NCI-H2081 (cell line): ENCODE results near the gene CD74.

Source experiments
- DNase-seq, 2 experiments: peaks; one replicate each; lab custom pipeline; 2025; lab: John Stamatoyannopoulos, UW

Gene CD74

DNA sequence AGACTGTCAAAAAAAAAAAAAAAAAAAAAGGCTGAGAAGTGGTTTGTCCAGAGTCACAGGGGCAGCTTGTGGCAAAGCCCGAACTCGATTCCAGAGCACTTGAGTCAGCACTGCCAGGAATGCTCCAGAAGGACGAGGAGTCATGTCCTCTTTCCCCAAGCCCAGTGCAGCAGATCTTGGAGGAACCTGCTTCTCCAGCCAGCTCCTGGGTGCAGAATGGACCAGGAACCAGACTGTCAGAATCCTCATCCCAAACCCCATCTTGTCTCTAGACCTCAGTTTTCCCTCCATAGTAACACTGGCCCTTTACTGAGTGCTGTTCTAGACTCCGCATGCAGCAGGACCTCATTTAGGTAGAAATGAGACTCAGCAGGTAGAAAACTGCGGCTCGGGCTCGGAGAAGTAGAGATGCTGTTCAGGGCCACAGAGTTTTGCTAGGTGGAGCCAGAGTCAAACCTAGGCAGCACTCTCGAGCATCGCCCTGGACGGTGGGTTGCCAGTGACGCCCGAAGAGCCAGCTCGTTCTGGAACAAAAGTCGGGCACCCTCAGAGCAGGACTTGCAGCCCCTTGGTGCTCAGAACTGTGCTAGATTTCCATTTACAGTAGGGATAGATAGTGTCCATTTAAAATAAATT lies 15.4 kb downstream of the CD74 start:
- no peak for DNase-seq

DNA sequence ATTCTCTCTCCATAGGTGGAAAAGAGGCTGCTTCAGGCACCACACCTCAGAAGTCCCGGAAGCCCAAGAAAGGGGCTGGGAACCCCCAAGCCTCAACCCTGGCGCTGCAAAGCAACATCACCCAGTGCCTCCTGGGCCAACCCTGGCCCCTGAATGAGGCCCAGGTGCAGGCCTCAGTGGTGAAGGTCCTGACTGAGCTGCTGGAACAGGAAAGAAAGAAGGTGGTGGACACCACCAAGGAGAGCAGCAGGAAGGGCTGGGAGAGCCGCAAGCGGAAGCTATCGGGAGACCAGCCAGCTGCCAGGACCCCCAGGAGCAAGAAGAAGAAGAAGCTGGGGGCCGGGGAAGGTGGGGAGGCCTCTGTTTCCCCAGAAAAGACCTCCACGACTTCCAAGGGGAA lies 16.4 kb downstream of the CD74 start:
- DNase-seq = no peak

DNA sequence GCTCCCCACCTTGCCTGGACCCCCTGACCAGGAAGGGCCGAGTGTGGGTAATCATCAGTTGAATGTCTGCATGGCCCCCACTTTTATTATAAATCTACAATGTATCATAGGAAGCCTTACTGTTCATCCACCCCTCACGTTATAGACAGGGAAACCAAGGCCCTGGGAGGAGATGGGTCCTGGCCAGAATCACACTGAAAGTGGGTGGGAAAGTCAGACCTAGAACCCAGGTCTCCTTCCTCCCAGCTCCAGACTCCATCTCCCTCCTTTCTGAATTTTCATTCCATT lies 17.1 kb downstream of the CD74 start:
- no peak for DNase-seq

DNA sequence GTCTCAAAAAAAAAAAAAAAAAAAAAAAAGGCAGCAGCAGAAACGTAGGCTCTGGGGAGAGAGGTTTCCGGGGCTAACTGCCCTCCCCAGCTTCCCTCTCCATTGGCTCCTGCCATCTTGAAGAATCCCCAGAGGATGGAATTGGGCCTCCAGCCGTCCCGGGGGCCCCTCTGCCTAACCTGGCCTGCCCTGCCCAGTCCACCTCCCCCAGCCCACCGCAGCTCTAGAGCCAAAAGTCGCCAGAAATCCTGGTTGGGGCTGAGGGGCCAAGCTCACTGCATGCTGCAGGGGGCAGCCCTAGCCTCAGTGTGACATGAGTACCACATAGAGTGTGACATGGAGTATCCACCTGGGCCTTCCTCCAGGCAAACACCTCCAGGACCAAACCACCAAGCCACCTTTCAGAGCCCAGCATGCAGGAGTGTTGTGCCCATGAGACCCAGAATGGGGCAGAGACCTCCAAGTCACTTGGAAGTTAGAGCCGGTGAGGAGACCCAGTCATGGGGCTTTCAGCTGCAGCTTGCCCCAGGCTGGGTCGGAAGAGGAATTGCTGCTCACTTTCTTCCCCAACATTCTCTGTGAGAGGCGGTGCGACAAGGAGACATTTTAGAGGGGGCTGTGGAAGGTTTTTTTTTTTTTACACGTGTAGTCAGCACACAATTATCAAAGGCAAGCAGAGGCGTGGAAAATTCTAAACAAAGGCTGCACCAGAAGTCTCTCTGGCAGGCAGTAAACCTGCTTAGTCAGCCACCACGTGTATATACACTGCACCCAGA lies 17.6 kb downstream of the CD74 start:
- no peak for DNase-seq

DNA sequence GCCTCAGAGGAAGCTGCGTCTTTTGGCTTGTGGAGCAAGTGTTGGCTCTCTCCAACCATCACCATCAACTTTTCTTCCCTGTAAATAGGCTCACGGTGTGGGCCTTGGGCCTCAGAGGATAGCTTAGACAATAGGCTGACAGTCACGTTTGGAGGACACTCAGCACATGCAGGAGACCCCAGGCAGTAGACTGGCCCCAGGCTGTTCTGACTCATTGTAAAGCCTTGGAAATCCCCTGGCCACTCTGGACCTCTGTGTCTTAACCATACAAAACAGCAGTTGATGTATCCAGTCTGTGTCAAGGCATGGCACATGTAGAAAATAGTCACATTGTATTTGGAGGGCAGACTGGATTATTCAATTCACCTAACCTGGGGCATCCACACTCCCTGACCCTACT lies 18.6 kb downstream of the CD74 start:
- no peak for DNase-seq

DNA sequence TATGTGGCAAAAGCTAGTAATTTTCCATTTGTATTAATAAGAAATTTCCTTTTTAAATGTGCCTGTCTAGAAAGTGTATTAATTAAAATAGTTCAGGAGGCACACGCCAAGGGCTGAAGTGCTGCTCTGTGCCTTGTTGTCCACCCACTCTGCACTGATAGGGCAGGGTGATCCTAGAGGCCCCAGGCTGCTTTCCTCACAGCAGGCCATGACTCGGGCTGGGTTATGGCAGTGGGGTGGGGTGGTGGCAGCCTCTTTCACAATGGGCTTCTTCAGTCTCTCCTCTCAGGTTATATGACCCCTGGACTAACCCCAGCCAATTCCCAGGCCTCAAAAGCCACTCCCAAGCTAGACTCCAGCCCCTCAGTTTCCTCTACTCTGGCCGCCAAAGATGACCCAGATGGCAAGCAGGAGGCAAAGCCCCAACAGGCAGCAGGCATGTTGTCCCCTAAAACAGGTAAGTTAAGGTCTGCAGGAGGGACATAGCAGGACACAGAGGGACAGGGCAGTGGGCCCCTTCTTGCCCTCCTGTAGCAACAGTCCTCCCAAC lies 19.5 kb downstream of the CD74 start:
- DNase-seq = no peak

DNA sequence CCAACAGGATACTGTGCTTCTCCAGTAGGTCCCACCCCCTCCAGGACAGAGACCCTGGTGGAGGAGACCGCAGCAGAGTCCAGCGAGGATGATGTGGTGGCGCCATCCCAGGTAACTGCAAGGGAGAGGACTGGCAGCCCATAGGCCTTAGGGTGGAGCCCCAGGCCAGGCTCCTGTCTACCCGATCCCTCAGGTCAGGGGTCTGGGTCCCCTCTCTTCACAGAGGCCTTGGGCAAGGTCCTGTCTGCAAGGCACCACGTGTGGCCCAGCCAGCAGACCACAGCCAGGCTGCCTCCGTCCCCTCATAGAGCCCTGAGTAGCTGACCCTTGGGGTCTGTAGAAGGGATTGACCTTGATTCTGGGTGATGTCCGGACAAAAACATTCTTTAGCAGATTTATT lies 20.0 kb downstream of the CD74 start:
- no peak for DNase-seq

DNA sequence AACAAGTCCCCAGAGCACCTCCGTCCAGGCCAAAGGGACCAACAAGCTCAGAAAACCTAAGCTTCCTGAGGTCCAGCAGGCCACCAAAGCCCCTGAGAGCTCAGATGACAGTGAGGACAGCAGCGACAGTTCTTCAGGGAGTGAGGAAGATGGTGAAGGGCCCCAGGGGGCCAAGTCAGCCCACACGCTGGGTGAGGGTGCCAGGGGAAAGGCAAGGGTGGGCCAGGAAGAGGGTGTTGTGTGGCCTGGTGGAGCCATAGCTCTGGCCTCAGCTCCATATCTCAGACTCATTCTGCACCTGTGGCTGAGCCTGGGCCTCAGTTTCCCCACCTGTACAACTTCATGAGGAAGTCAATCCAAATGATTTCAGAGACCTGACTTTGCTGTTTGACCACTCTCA lies 20.7 kb downstream of the CD74 start:
- no peak for DNase-seq

DNA sequence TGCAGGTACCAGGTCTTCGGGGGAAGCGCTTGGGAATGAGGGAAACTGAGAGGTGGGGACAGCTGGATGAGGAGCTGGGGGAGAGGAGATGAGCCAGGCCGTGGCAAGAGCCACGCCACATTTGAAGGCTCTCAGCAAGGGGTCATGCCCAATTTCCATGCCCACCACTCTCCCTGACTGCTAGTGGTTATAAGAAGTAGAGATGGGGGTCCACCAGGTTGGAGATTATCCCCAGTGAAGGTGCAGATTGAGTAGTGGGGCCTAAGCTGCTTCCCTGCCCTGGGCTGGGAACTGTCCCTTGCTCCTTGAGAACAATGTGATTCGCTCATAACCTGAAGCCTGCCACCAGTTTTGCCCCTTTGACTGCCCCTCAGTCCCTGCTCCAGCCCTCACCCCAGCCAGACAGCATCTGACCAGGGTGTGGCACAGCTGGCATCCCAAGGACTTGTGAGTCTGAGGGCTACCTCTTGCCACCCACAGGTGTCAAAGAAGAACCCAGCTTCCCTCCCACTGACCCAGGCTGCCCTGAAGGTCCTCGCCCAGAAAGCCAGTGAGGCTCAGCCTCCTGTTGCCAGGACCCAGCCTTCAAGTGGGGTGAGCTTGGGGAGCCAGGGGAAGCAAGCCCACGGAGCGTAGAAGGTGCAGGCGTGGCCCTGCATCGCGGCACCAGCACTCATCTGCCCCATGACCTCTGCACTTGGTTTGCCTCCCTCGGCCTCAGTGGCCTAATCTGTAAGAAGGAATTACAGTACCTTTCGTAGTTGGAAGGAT lies 21.5 kb downstream of the CD74 start:
- DNase-seq = no peak

DNA sequence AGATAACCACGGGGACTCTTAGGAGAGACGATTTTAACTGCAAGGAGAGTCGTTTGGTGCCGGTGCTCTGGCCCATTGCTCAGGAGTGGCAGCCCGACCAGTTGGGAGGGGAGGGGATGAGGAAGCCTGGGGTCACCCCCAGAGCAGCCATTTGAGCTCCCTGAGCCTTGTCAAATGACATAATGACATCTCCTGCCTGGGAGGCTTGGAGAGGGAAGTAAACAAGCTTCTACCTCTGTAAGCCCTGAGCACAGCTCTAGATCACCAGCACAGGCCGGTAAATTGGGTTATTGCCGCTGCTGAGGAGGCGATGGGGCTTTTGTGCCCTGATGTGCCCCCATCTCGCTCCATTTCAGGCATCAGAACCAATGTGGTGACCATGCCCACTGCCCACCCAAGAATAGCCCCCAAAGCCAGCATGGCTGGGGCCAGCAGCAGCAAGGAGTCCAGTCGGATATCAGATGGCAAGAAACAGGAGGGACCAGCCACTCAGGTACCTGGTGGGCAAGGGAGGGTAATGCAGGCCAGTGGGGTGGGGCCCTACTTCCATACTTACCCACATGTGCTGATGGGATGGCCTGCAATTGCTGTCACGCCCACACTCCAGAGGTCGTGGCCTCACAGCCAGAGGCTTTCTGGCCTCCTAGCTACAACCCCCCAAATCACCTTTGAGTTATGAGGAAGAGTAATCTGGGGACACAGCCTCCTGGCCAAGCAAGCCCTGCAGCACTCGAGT lies 23.0 kb downstream of the CD74 start:
- DNase-seq = no peak

DNA sequence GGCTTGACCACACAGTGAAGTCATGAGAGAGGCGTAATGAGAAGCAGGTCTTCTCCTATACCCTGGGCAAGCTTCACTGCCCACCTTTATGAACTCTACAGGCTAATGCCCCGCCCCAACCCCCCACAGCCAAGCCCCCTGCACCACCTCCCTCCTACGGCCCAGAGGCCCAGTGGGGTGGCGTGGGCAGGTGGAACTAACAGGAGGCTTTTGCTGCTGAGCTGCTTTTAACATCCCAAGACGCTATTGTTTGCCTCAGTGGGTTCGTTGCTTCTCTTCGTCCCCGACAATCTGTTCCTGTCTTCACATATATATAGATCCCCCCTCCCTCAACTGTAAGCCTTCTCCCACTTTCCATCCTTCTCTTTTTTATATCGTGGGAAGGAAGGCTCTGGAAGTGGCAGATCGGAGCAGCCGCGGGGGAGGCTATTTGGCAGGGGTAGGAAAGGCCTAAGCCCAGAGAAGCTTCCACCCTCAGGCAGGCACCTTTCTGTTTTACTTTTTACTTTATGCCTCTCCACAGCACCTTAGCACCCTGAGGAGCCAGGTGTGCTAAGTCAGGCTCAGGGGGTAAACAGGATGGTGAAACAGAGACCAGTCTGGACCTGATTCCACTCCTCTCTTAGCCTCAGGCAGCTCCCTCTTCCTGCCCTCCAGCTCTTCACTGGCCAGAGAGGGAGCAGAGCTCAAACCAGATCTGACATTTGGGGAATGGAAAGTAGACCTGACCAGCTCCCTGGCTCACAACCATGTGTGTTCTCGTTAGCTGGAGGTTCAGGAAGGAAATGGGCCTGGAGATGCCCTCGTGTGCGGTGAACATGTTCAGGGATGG lies 26.5 kb downstream of the CD74 start:
- DNase-seq = no peak

DNA sequence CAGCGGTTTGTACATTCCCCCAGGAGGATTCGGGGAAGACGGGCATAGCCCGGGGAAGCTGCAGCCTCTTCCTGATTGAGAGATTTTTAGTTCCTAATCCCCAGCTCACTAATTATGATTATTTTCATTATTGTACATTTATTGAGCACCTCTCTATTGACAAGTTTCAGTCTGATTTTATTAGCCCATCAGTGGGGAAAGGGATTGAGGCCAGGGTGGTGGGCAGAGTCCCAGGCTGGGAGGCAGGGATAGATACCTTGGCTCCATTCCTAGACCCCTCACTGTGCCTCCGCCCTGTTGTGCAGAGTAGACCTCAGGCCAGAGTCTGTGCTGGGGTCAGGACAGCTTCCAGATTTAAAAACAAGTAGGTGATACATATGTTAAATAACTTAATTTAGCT lies 28.0 kb downstream of the CD74 start:
- no peak for DNase-seq

DNA sequence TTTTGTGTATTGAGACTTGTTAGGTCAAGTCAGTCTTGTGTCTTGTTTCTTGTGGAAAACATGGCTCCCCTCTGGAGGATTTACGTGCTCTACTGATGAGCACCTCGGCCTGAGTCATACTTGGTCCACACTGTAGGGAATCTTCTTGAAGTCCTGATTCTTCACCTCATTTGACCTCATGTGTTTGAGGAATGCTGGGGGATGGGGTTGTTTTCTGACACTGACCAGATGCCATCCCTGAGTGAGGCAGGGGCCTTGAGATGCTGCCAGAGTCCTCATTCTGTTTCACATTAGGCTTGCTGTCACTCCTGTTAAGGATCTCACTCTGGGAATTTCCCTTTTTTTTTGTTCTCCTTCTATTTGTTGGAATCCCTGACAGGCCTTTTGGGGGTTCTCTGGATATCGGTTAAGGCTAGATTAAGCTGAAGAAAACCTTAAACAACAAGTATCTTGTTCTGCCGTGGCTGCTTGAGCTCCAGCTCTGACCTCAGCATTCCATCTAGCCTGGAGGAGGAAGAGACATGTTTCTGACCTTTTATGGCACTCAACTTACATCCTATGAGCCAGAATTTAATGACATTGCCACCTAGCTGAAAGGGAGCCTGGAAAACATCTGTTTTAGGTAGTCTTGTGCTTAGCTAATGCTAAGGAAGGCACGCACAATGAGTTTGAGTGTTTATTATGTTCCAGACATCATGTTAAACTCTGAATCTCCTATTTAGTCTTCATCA lies 34.6 kb downstream of the CD74 start:
- no peak for DNase-seq

DNA sequence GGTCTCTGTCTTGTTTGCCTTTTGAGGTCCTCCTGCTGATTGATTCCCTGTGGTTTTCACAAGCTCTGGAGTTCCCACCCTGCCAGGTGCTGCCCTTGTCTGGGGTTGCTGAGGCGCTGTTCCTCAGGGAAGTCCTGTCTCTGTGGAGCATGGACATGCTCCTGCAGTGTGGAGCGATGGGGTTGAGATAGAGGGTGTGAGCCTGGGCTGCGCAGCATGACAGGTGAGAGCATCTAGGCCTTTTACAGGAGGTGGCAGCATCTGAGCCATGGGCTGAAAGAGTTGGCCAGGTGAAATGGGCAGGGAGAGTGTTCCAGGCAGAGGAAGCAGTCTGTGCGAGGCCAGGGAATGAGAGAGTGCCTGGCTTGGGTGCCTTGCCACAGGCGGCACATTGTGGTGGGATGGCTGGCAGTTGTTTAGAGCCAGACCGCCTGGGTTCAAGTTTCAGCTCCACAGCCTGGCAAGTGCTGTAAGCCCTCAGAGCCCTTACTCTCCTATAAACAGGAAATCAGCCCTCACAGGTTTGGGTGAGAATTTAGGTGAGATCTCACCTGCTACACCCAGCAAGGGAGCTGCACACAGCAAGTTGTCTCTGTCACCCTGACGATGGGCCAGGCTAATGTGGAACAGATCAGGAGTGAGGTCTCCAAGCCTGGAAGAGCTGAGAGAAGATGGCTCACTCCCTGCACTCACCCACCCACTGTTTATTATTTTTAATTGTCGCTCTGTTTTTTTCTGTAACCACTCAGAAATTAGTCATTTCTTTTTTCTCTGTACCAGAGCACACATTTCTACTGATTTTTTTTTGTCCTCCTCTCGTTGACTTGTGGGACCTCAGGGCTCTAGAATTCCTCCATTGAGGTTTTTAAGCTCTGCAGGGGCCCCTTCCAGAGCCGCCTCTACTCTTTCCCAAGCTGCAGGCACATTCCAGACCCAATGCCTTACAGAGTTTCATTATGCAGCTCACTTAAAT lies 35.6 kb downstream of the CD74 start:
- no peak for DNase-seq

DNA sequence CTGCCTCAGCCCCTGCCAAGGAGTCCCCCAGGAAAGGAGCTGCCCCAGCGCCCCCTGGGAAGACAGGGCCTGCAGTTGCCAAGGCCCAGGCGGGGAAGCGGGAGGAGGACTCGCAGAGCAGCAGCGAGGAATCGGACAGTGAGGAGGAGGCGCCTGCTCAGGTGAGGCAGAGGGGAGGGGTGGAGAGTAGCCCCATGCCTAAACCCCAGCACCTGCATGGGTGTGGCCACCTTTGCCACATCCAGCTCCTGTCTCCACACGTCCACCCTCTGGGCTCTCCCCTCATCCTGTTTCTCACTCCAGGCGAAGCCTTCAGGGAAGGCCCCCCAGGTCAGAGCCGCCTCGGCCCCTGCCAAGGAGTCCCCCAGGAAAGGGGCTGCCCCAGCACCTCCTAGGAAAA lies 38.1 kb downstream of the CD74 start:
- no peak for DNase-seq

DNA sequence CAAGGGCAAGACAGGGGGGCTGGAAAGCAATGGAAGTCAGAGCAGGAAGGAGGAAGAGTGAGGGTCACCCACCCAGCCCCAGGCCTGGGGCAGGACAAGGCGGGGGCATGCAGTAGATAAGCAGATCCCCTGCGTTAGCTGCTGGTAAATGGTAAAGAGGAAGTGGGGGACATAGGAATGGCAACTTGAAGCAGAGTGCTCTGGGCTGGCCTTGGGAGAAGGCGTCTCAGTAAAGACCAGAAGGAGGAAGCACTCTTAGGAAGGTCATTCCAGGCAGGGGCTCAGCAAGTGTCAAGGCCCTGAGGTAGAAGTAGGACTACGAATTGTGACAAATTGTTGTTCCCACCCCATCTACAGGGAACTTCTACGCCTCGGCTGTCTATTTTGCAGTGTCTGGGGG lies 40.1 kb downstream of the CD74 start:
- no peak for DNase-seq

DNA sequence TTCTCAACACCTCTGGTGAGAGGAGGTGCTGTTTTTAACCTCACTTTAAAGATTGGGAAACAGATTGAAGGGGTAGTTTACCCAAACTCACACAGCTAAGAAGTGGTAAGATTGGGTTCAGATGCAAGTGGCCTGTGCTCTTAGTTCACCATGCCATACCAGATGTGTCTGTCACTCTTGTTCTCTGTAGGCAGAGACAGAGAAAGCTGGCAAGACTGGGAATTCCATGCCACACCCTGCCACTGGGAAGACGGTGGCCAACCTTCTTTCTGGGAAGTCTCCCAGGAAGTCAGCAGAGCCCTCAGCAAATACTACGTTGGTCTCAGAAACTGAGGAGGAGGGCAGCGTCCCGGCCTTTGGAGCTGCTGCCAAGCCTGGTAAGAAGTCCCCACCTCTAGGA lies 44.2 kb downstream of the CD74 start:
- no peak for DNase-seq

DNA sequence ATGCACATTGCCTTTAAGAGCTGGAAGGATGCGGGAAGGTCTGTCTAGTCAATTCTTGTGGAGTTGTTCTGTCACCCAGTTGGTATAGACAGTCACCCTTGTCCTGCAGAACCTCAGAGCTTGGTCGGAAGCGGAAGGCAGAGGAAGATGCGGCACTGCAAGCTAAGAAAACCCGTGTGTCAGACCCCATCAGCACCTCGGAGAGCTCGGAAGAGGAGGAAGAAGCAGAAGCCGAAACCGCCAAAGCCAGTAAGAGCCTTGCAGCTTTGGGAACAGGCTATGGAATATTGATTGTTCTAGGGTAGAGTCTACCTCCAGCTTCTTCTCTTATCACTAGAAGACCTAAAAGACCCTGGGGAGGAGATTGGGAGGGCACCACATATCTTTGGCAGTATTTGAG lies 48.7 kb downstream of the CD74 start:
- DNase-seq = no peak

DNA sequence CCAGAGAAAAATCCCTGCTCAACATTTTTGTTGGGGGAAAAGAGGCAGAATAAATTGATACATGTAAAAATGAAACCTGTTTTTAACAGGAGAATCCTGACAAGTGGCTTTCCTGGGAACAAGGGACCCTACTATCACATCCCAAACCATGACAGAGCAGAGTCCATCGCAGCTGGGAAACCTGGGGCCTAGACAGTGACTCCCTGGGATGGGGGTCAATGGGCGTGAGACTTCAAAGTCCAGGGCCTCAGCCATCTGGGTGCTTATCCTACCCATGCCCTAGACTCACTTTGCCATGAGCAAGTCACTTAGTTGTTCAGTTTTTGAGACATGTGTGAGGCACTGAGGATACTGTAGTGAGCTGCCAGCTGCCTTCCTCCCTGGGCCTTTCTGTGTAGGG lies 49.5 kb downstream of the CD74 start:
- no peak for DNase-seq

DNA sequence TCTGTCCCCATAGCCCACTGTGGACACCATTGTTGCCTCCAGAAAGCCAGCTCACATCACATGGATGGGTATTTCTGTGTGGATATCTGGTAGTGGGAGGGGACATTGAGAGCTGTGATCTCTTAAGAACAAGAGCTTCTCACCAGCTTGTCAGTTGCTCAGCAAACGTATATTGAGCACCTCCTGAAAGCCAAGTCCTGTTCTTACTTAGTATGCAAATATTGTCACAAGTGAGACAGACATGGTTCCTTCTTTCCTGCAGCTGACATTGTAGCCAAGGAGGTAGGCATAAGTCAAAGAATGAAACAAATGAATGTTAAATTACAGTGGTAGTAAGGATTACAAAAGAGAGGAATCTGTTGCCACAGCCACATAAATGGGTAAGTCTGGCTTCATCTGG lies 51.4 kb downstream of the CD74 start:
- no peak for DNase-seq
